Measurements from ENCODE around the gene SEMA3A. TPM values are rescaled to one million over a fixed set of nuclear protein-coding genes. Genes with fewer than 3 reads are reported as not detected.

Gene SEMA3A
- total and polyA plus RNA-seq, 11 donors: 0.30 to 6.6 (median 1.4) TPM

DNA sequence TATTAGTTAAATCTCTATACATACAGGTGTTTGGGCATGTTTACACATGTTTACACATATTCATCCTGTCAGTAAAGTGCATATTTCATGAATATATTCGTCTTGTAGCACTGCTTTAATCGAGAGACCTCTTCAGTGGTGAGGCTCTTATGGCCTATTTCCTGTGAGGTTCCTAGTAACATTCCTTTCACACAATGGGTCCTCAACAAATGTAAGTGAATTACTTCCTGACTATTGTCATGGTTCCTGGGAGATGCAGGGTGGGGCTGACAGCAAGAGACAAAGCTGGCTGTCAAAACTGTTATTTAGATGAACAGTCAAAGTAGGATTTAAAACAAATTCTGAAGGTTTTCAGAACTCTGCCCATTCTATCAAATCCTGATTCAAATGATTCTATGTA is 12.4 kb upstream of the SEMA3A start:
- Histone ChIP-seq H3K27ac (no peak overlapping the region), H3K27me3 (no peaks in the 10 kb centered on the region), H3K9me3 (no peaks in the 10 kb centered on the region), H3K4me3 (no peak overlapping the region), H3K36me3 (no peaks in the 10 kb centered on the region), H3K4me1 (no peaks in the 10 kb centered on the region)
- no peak for DNase-seq
- intact Hi-C loops (cut with DNase I): no loop called here
- ATAC-seq: no peak
- 51 to 73% (median 68%) methylated on average over 2 of the region's 2 CpGs for WGBS, 4 donors
- TF ChIP-seq CTCF (IDR thresholded peaks at IDR 0.05) (no peak), POLR2A (IDR thresholded peaks at IDR 0.05) (no peak)

DNA sequence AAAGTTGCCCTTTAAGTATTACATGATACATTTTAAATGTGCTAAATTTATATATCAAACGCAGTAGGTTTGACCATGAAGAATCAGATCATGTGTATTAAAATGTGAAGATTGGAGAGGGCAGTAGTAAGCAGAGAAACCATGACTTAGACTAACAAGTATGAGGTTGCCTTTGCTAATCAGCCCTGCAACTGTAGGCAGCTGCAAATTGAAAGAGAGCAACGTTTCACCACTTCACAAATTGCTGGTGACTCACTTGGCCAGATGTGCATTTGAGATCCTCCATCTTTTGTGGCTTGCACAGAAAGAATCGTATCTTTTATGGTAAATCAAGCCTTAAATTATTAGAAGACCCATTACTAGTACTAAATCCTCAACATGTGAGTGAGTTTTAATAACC is 10.1 kb upstream of the SEMA3A start:
- no peak overlapping the region for H3K4me3 ChIP-seq
- no peaks in the 10 kb centered on the region for H3K36me3 ChIP-seq
- DNase-seq (no peak), ATAC-seq (no peak)
- WGBS, 4 donors: 67 to 80% (median 70%) methylated on average over 3 of the region's 3 CpGs
- H3K9me3 ChIP-seq: no peaks in the 10 kb centered on the region
- no peaks in the 10 kb centered on the region for H3K27me3 ChIP-seq
- H3K27ac ChIP-seq: no peak overlapping the region
- intact Hi-C loops (cut with DNase I): no loop called here
- H3K4me1 ChIP-seq: no peaks in the 10 kb centered on the region
- TF ChIP-seq CTCF (IDR thresholded peaks at IDR 0.05) (no peak), POLR2A (IDR thresholded peaks at IDR 0.05) (no peak)

- no peak for TF ChIP-seq CTCF (IDR thresholded peaks at IDR 0.05)
- no peak for TF ChIP-seq POLR2A (IDR thresholded peaks at IDR 0.05)
- Histone ChIP-seq H3K9me3 (no peaks in the 10 kb centered on the region), H3K27me3 (no peaks in the 10 kb centered on the region), H3K4me3 (no peak overlapping the region), H3K4me1 (no peaks in the 10 kb centered on the region), H3K27ac (no peak overlapping the region), H3K36me3 (no peaks in the 10 kb centered on the region)
- ATAC-seq (no peak), DNase-seq (no peak)
- 91 to 97% (median 96%) methylated on average over 1 of the region's 1 CpG for WGBS, 4 donors
- intact Hi-C loops (cut with DNase I): no loop called here
Observed at GRCh38 chr7:84202855-84203254, 8.3 kb upstream of the SEMA3A start.

- peaks cover 0 to under 1% (median 0%) of the 10 kb centered on the region in 12 donors for H3K4me1 ChIP-seq
- TF ChIP-seq CTCF (IDR thresholded peaks at IDR 0.05): no peak
- no peak for TF ChIP-seq POLR2A (IDR thresholded peaks at IDR 0.05)
- DNase-seq (no peak), ATAC-seq (no peak)
- no peaks in the 10 kb centered on the region for H3K36me3 ChIP-seq
- H3K27ac ChIP-seq: no peak overlapping the region
- no peaks in the 10 kb centered on the region for H3K27me3 ChIP-seq
- H3K4me3 ChIP-seq: no peak overlapping the region
- WGBS, 4 donors: 72 to 78% (median 73%) methylated on average over 3 of the region's 3 CpGs
- intact Hi-C loops (cut with DNase I): no loop called here
- no peaks in the 10 kb centered on the region for H3K9me3 ChIP-seq
Observed at GRCh38 chr7:84200859-84201258, 6.3 kb upstream of the SEMA3A start.

Measured in heart left ventricle (tissue), 16 donors.